HepG2 (cell line): ENCODE results near the gene TBX15. TPM values are rescaled to one million over a fixed set of nuclear protein-coding genes. Genes with fewer than 3 reads are reported as not detected.

Experiments
- BCL6 ChIP-seq: IDR thresholded peaks from 2 replicates; pipeline ENCODE4 v1.6.1; 2016; ENCODE audit warnings: missing genetic modification reagents, missing compliant biosample characterization
- BHLHE40 ChIP-seq: IDR thresholded peaks from 2 replicates; pipeline ENCODE4 v1.6.1; 2011; ENCODE audit warnings: low read length, improper control_type of control experiment
- EP300 ChIP-seq, 3 experiments: sonication (generic) in 1 of 3; formaldehyde crosslinking in 1 of 3; IDR thresholded peaks; 2 replicates each; pipeline versions ENCODE4 v1.5.1 to v1.6.1; 2011 to 2020; ENCODE audit warnings: low read depth in 2 of 3, low read length in 2 of 3, borderline replicate concordance in 1 of 3, improper control_type of control experiment in 1 of 3, mild to moderate bottlenecking in 1 of 3, missing genetic modification reagents in 1 of 3, moderate library complexity in 1 of 3
- FOXK1 ChIP-seq: sonication (generic); formaldehyde crosslinking; IDR thresholded peaks from 2 replicates; pipeline ENCODE4 v1.4.0; 2020; ENCODE audit warnings: low read depth, missing genetic modification reagents, borderline replicate concordance
- HDAC2 ChIP-seq: sonication (generic); formaldehyde crosslinking; IDR thresholded peaks from 2 replicates; pipeline ENCODE4 v1.4.0; 2020; ENCODE audit warnings: missing genetic modification reagents
- HOXA5 ChIP-seq: sonication (generic); formaldehyde crosslinking; IDR thresholded peaks from 2 replicates; pipeline ENCODE4 v1.4.0; 2020; ENCODE audit warnings: missing genetic modification reagents
- MED1 ChIP-seq: sonication (generic); formaldehyde crosslinking; IDR thresholded peaks from 2 replicates; pipeline ENCODE4 v1.4.0; 2020; ENCODE audit warnings: missing genetic modification reagents
- NFE2L2 ChIP-seq: fragments of 150-350 bp; IDR thresholded peaks from 2 replicates; pipeline ENCODE4 v1.6.1; 2014; ENCODE audit warnings: low read length
- PAXIP1 ChIP-seq: sonication (generic); formaldehyde crosslinking; conservative IDR thresholded peaks from 2 replicates; pipeline ENCODE4 v1.4.0; 2020; ENCODE audit warnings: mild to moderate bottlenecking, missing genetic modification reagents, moderate library complexity
- RARA ChIP-seq: IDR thresholded peaks from 2 replicates; pipeline ENCODE4 v1.6.1; 2016; ENCODE audit warnings: missing genetic modification reagents, missing compliant biosample characterization
- SETDB1 ChIP-seq: sonication (generic); formaldehyde crosslinking; IDR thresholded peaks from 2 replicates; pipeline ENCODE4 v1.5.1; 2020; ENCODE audit warnings: missing genetic modification reagents, mild to moderate bottlenecking, borderline replicate concordance
- TCF7 ChIP-seq: sonication (generic); IDR thresholded peaks from 2 replicates; pipeline ENCODE4 v1.6.1; 2016; ENCODE audit warnings: antibody characterized with exemption, low read depth
- ZNF83 ChIP-seq: sonication (generic); formaldehyde crosslinking; IDR thresholded peaks from 2 replicates; pipeline ENCODE4 v1.4.0; 2020; ENCODE audit warnings: missing genetic modification reagents, mild to moderate bottlenecking, borderline replicate concordance
- polyA plus RNA-seq, 8 experiments: library from polyadenylated mRNA; depleted of rRNA in 3 of 8; stranded (reverse) in 7 of 8; unstranded in 1 of 8; fragments of >200 nt; fragmentation: Illumina TruSeq in 4 of 8; extraction: Trizol in 4 of 8; gene quantifications; 2 replicates each; pipeline versions ENCODE4 v1.2.1 to v1.2.3, GENCODE V29; 2011 to 2016; ENCODE audit warnings: low read depth in 4 of 8, missing spikeins in 1 of 8, mixed read lengths in 1 of 8; ENCODE audit not compliant: insufficient read depth in 1 of 8
- total RNA-seq, 5 experiments: library from RNA; depleted of rRNA; stranded (reverse); fragments of >200 nt; fragmentation: Illumina TruSeq; extraction: Trizol; gene quantifications; 2 replicates each; pipeline ENCODE4 v1.2.3, GENCODE V29; 2016; ENCODE audit warnings: low read depth in 1 of 5
- TF ChIP-seq, protein P1 (sequence below): IDR thresholded peaks from 2 replicates; pipeline ENCODE4 v1.6.1; 2016; ENCODE audit warnings: control low read depth
- TF ChIP-seq, protein P2 (sequence below): sonication (generic); formaldehyde crosslinking; IDR thresholded peaks from 2 replicates; pipeline ENCODE4 v1.4.0; 2020; ENCODE audit warnings: missing genetic modification reagents, borderline replicate concordance
- TF ChIP-seq, protein P3 (sequence below): sonication (generic); formaldehyde crosslinking; IDR thresholded peaks from 2 replicates; pipeline ENCODE4 v1.4.0; 2020; ENCODE audit warnings: mild to moderate bottlenecking, missing genetic modification reagents, borderline replicate concordance

TBX15 gene
- total and polyA plus RNA-seq, 2 of the 13 experiments (the other 11 are each of a cell fraction or from before 2014, with no cell fraction given): 0.42 to 1.9 TPM

DNA sequence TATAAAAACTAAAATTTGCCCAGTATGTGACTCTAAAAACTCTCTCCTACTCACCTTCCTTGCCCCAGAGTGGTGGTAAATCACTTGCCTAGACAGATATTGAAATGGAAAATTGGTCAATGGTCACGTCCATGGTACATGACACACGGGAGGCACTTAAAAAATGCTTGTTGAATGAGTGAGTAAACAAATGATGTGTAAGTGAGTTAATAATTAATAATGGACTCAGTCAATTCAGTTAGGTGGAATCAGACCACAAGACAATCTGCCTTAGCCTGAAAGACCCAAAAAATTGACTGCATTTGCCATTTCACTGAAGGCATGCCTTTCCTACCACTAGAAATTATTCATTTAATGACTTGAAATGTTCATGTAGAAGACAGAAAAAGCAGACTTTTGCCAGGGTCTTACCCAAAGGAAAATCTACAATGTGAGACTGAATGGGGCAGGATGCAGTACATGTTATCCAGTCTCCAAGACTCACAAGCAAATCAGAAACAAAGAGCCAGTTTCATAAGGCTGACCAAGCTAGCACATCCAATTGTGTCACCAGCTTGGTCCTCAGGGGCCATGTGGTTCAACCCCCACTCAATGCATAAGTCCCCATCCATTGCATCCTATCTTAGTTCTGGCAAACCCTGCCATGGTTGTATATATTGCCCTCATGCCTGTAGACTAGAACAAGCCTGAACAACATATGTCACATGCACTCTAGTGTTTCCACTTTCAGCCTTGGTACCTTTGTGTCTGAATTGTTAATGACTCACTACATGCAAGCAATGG is 73.6 kb downstream of the TBX15 start (continued):
- TF ChIP-seq HOXA5 (0 out of 2 replicates have a peak, but pooled peaks have one; percentile 2), TCF7 (peak; percentile 15; the same call in 1 of the 2 replicates), FOXK1 (peak; percentile 51; the same call in 1 of the 2 replicates), MED1 (CRISPR knock-in tag) (peak; percentile 75), EP300 (IDR thresholded peaks at IDR 0.05; ENCODE audit: low read depth in 2 of 2, low read length in 2 of 2) (peak in 1 of 2 experiments; percentile 84; a peak in 2 of 4 replicates), EP300 (CRISPR knock-in tag; IDR thresholded peaks at IDR 0.05; ENCODE audit: borderline replicate concordance) (0 out of 2 replicates have a peak, but pooled peaks have one; percentile 34), RARA (CRISPR knock-in tag) (peak; percentile 61), BCL6 (CRISPR knock-in tag) (peak; percentile 48), PAXIP1 (CRISPR knock-in tag) (peak; percentile 84), NFE2L2 (no peak), SETDB1 (CRISPR knock-in tag) (0 out of 2 replicates have a peak, but pooled peaks have one; percentile 27), BHLHE40 (peak; percentile 56; the same call in 1 of the 2 replicates), HDAC2 (0 out of 2 replicates have a peak, but pooled peaks have one; percentile 31), ZNF83 (CRISPR knock-in tag) (no peak)
- TF ChIP-seq, protein P1, sequence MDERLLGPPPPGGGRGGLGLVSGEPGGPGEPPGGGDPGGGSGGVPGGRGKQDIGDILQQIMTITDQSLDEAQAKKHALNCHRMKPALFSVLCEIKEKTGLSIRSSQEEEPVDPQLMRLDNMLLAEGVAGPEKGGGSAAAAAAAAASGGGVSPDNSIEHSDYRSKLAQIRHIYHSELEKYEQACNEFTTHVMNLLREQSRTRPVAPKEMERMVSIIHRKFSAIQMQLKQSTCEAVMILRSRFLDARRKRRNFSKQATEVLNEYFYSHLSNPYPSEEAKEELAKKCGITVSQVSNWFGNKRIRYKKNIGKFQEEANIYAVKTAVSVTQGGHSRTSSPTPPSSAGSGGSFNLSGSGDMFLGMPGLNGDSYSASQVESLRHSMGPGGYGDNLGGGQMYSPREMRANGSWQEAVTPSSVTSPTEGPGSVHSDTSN: peak; percentile 29; the same call in 1 of the 2 replicates
- TF ChIP-seq, protein P2, sequence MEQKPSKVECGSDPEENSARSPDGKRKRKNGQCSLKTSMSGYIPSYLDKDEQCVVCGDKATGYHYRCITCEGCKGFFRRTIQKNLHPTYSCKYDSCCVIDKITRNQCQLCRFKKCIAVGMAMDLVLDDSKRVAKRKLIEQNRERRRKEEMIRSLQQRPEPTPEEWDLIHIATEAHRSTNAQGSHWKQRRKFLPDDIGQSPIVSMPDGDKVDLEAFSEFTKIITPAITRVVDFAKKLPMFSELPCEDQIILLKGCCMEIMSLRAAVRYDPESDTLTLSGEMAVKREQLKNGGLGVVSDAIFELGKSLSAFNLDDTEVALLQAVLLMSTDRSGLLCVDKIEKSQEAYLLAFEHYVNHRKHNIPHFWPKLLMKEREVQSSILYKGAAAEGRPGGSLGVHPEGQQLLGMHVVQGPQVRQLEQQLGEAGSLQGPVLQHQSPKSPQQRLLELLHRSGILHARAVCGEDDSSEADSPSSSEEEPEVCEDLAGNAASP (CRISPR knock-in tag): peak; percentile 19; the same call in 1 of the 2 replicates
- TF ChIP-seq, protein P3, sequence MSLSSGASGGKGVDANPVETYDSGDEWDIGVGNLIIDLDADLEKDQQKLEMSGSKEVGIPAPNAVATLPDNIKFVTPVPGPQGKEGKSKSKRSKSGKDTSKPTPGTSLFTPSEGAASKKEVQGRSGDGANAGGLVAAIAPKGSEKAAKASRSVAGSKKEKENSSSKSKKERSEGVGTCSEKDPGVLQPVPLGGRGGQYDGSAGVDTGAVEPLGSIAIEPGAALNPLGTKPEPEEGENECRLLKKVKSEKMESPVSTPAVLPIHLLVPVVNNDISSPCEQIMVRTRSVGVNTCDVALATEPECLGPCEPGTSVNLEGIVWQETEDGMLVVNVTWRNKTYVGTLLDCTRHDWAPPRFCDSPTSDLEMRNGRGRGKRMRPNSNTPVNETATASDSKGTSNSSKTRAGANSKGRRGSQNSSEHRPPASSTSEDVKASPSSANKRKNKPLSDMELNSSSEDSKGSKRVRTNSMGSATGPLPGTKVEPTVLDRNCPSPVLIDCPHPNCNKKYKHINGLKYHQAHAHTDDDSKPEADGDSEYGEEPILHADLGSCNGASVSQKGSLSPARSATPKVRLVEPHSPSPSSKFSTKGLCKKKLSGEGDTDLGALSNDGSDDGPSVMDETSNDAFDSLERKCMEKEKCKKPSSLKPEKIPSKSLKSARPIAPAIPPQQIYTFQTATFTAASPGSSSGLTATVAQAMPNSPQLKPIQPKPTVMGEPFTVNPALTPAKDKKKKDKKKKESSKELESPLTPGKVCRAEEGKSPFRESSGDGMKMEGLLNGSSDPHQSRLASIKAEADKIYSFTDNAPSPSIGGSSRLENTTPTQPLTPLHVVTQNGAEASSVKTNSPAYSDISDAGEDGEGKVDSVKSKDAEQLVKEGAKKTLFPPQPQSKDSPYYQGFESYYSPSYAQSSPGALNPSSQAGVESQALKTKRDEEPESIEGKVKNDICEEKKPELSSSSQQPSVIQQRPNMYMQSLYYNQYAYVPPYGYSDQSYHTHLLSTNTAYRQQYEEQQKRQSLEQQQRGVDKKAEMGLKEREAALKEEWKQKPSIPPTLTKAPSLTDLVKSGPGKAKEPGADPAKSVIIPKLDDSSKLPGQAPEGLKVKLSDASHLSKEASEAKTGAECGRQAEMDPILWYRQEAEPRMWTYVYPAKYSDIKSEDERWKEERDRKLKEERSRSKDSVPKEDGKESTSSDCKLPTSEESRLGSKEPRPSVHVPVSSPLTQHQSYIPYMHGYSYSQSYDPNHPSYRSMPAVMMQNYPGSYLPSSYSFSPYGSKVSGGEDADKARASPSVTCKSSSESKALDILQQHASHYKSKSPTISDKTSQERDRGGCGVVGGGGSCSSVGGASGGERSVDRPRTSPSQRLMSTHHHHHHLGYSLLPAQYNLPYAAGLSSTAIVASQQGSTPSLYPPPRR (CRISPR knock-in tag): peak; percentile 72; the same call in 1 of the 2 replicates
